ENCODE data around the gene TXNDC15.

TXNDC15 gene

DNA sequence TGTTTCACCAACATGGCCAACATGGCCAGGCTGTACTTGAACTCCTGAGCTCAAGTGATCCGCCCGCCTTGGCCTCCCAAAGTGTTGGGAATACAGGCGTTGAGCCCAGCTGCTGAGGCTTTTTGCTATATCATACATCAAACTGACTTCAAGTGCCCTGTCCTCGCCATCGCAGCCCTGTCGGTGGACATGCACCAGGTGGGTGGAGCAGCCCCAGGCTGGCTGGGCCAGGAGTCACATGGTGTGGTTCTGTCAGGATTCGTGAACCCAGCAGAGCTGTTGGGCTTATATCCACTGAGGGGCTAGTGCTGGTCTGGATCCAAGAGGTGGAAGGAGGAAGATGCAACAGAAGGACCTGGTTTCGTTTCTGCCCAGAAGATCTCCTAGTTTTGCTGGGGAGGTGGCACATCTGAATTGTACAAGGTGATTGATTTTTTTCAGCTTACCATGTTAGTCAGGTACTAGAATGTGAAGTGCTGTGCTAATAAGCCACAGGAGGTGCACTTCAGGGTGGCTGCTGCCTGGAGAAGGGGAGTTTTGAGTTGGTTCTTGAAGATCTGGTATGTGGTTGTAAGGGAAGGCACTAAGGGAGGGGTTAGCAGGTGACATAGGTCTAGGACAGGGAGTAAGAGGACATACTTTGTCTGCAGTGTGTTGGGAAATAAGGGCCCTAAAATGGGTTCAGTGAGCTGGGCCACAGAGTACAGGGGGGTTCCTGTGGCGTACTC, 46.8 kb downstream of the TXNDC15 start:
- DNase-seq (ENCODE audit: low spot score): no peak

GRCh38 chr5:134932508-134932907, 58.3 kb downstream of the TXNDC15 start:
- no peak for DNase-seq (ENCODE audit: low spot score)

GRCh38 chr5:134934202-134934601, 60.0 kb downstream of the TXNDC15 start:
- DNase-seq (ENCODE audit: low spot score): no peak

DNA sequence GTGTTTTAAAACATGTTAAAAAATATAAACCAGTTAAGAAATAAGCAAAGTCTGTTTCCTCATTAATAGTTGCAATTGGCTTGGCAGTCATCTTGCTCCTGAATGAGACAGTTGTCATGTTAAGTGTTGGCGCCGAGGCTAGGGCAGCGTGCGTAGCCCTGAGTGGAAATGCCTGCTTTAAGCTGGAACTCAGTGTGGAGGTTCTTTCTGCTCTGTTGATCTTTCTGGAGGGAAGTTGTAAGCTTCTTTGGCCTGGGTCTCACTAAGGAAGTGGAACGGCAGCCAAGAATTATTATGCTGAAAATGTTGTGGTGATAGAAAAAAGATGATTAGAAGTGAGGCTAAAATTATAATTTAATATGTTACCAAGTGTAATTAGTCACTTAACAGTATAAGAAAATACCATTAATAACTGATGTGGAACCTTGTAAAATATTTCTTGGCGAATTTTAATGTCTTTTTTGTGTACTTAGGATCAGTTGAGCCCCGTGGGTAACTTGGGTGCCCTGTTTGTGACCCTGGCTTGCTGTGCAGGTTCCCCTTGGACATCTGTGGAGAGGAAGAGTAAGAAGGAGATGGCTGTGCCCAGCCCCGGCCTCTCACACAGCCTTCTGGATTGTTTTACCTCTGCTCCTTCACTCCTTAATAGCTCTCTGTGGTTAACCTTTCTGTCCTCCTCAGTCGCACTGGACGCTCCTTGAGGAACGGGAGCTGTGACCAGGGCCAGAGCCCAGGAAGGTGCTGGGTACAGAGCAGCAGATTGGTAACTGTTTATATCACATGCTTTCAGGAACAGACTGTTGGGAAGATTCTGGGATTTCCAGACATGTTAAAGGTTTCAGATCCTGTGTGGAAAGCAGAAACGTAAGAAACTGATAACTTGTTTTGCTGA, 61.8 kb downstream of the TXNDC15 start:
- no peak for DNase-seq (ENCODE audit: low spot score)

DNA sequence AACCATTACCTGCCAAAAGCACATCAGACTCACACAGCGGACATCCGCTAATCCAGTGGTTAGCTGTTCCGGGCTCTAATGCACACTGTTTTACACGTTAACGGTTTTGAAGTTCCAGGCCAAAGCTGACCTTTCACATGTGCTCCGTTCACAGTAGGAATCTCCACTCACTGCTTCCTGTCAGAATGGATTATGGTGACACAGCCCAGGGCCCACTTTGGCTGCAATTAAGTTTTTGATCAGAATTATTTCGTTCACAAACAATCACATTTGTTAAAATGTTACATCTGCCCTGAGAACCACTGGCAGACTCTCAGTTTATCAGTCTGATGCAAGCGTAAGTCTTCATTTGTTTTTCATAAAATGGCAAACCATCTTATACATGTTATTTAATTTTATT, 63.4 kb downstream of the TXNDC15 start:
- no peak for DNase-seq (ENCODE audit: low spot score)

GRCh38 chr5:134938030-134938429, 63.9 kb downstream of the TXNDC15 start:
- DNase-seq (ENCODE audit: low spot score): no peak

- DNase-seq (ENCODE audit: low spot score): no peak
These were observed 65.3 kb downstream of the TXNDC15 start for GRCh38 chr5:134939500-134939899.

DNA sequence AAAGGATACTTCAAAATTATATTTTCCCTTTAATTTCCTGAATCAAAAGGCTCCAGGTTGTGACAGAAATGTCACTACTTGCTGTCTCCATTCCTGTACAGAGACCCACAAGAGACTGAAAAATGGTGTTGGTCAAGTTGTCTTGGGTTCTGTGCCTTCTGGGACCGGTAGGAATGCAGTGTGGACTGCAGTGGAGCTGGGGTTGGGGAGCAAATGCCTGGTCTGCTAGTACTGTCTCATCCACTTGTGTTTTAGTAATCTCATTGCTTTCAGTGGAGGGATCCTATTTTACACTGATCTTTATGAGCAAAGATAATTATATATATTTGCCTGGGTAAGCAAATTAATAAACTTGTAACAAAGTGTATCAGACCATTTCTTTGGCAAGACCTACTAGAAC, 69.4 kb downstream of the TXNDC15 start:
- DNase-seq (ENCODE audit: low spot score): no peak

DNA sequence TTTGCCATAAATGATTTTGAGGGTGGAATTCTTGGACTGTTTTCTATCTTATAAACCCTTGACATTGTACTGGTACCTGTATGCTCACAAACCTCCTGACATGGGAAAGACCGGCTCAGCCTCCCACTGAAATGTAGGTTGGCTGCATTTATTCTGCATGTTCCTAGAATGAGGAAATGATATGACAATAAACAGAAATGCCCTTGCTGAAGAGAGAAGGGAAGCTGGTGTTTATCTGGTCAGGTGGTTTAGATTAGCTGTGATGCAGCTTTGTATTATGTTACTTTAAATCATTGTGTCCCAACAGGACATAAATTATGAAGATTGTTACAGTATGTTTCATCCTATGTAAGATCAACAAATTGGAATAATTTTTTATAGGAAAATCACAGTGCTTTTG, 70.5 kb downstream of the TXNDC15 start:
- no peak for DNase-seq (ENCODE audit: low spot score)

DNA sequence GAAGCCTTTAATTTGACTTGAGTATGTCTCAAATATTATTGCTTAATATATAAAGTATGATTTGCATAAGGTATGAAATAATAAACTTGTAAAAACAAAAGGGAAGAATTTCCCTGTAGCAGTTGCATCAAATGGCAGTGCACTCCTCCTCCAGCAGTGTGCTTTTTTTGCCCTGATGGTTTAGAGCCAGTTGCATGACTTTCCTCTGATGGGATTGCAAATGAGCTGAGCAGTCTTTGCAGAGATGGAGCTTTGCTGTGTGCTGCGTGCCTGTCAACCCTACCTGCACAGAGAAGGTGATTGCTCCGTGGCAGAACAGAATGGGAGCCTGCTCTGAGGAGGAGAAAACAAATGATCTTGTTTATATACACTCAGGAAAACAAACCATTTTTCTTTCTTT, 70.9 kb downstream of the TXNDC15 start:
- no peak for DNase-seq (ENCODE audit: low spot score)

GRCh38 chr5:134948911-134949310, 74.7 kb downstream of the TXNDC15 start:
- DNase-seq (ENCODE audit: low spot score): no peak

DNA sequence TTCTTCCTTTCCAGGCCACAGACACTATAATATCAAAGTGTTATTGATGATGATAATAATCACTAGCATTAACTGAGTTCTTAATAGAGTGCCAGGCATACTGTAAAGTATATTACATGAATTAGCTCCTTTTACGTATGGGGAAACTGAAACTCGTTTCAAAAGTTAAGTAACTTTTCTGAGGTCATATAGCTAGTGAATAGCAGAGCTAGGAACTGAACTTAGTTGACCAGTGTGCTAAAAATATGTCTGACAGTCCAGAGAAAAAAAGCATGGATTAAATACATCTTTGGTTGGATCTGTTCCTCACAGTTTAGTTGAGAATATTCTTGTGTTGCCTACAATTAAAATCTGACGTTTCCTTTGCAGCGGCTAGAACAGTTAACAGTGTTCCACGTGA, 75.1 kb downstream of the TXNDC15 start:
- DNase-seq (ENCODE audit: low spot score): no peak

All from hepatic stellate cell (primary cell).